GM19397 (cell line): ENCODE measurements around the gene OPCML.

Experiments used
- ATAC-seq: cut with Tn5 transposase; IDR thresholded peaks from one replicate; pipeline ENCODE4 v1.9.1; 2021; ENCODE audit warnings: mild to moderate bottlenecking, moderate library complexity; ENCODE audit not compliant: unreplicated experiment

OPCML gene

GRCh38 chr11:133049244-133050019 lies 482.9 kb downstream of the OPCML start:
- ATAC-seq = no peak

GRCh38 chr11:133048270-133048669 lies 484.0 kb downstream of the OPCML start:
- ATAC-seq = no peak

- ATAC-seq = no peak
These were observed 484.6 kb downstream of the OPCML start for GRCh38 chr11:133047771-133048115.

GRCh38 chr11:133047036-133047770 lies 485.1 kb downstream of the OPCML start:
- ATAC-seq = no peak

- ATAC-seq = no peak
These were observed 486.0 kb downstream of the OPCML start for GRCh38 chr11:133046252-133046651.

- ATAC-seq = no peak
These were observed 490.1 kb downstream of the OPCML start for GRCh38 chr11:133041928-133042882.

GRCh38 chr11:133041181-133041580 lies 491.1 kb downstream of the OPCML start:
- ATAC-seq = no peak

- no peak for ATAC-seq
These were observed 491.9 kb downstream of the OPCML start for GRCh38 chr11:133040289-133040900.

GRCh38 chr11:133038850-133039249 lies 493.5 kb downstream of the OPCML start:
- ATAC-seq = no peak

- ATAC-seq = no peak
These were observed 497.4 kb downstream of the OPCML start for GRCh38 chr11:133034929-133035328.

- no peak for ATAC-seq
These were observed 503.2 kb downstream of the OPCML start for GRCh38 chr11:133029107-133029506.

- ATAC-seq = no peak
These were observed 505.3 kb downstream of the OPCML start for GRCh38 chr11:133026952-133027351.

GRCh38 chr11:133024301-133024700 lies 508.0 kb downstream of the OPCML start:
- no peak for ATAC-seq

- no peak for ATAC-seq
These were observed 509.1 kb downstream of the OPCML start for GRCh38 chr11:133023232-133023631.

- no peak for ATAC-seq
These were observed 510.7 kb downstream of the OPCML start for GRCh38 chr11:133021553-133021952.

- no peak for ATAC-seq
These were observed 512.0 kb downstream of the OPCML start for GRCh38 chr11:133020372-133020714.

GRCh38 chr11:133019545-133020371 lies 512.5 kb downstream of the OPCML start:
- ATAC-seq = no peak

GRCh38 chr11:133015457-133015856 lies 516.8 kb downstream of the OPCML start:
- ATAC-seq = no peak

- ATAC-seq = no peak
These were observed 518.0 kb downstream of the OPCML start for GRCh38 chr11:133014337-133014736.

- ATAC-seq = no peak
These were observed 519.5 kb downstream of the OPCML start for GRCh38 chr11:133012803-133013202.
